ENCODE results near the gene PTPRJ. TPM values are rescaled to one million over a fixed set of nuclear protein-coding genes. Genes with fewer than 3 reads are reported as not detected.

Gene PTPRJ
- total and polyA plus RNA-seq, 3 donors from 2014 or later = 4.3 to 8.2 (median 6.6) TPM

GRCh38 chr11:48124880-48125279, 144.5 kb downstream of the PTPRJ start:
- Histone ChIP-seq H3K4me3 (no peak overlapping the region), H3K4me1 (no peaks in the 10 kb centered on the region), H3K27me3 (no peaks in the 10 kb centered on the region), H3K27ac (no peak overlapping the region), H3K36me3 (ENCODE audit: low read depth, missing control alignments) (no peaks in the 10 kb centered on the region), H3K9me3 (no peaks in the 10 kb centered on the region)
- TF ChIP-seq POLR2A (IDR thresholded peaks at IDR 0.05) = no peak
- TF ChIP-seq, protein P1, sequence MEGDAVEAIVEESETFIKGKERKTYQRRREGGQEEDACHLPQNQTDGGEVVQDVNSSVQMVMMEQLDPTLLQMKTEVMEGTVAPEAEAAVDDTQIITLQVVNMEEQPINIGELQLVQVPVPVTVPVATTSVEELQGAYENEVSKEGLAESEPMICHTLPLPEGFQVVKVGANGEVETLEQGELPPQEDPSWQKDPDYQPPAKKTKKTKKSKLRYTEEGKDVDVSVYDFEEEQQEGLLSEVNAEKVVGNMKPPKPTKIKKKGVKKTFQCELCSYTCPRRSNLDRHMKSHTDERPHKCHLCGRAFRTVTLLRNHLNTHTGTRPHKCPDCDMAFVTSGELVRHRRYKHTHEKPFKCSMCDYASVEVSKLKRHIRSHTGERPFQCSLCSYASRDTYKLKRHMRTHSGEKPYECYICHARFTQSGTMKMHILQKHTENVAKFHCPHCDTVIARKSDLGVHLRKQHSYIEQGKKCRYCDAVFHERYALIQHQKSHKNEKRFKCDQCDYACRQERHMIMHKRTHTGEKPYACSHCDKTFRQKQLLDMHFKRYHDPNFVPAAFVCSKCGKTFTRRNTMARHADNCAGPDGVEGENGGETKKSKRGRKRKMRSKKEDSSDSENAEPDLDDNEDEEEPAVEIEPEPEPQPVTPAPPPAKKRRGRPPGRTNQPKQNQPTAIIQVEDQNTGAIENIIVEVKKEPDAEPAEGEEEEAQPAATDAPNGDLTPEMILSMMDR (IDR thresholded peaks at IDR 0.05) = no peak
- WGBS, 2 donors = 92 to 95% methylated on average over 10 to 11 of the region's 11 CpGs
- intact Hi-C loops (cut with DNase I; ENCODE audit: low total_unique reads) = no loop called here
- no peak for DNase-seq

GRCh38 chr11:48125866-48126265, 145.5 kb downstream of the PTPRJ start:
- Histone ChIP-seq H3K4me1 (no peaks in the 10 kb centered on the region), H3K4me3 (no peak overlapping the region), H3K36me3 (ENCODE audit: low read depth, missing control alignments) (no peaks in the 10 kb centered on the region), H3K27me3 (no peaks in the 10 kb centered on the region), H3K27ac (no peak overlapping the region), H3K9me3 (no peaks in the 10 kb centered on the region)
- intact Hi-C loops (cut with DNase I; ENCODE audit: low total_unique reads) = no loop called here
- TF ChIP-seq, protein P1 (IDR thresholded peaks at IDR 0.05) = no peak
- TF ChIP-seq POLR2A (IDR thresholded peaks at IDR 0.05) = no peak
- DNase-seq = no peak
- WGBS, 2 donors = 92 to 94% methylated on average over 6 of the region's 6 CpGs

GRCh38 chr11:48127521-48128183, 147.3 kb downstream of the PTPRJ start:
- Histone ChIP-seq H3K27ac (no peak overlapping the region), H3K27me3 (no peaks in the 10 kb centered on the region)
- 91% methylated on average over 19 to 22 of the region's 22 CpGs for WGBS, 2 donors

GRCh38 chr11:48129697-48130395, 149.5 kb downstream of the PTPRJ start:
- 83 to 87% methylated on average over 3 to 6 of the region's 6 CpGs for WGBS, 2 donors
- no peak for TF ChIP-seq POLR2A (IDR thresholded peaks at IDR 0.05)
- TF ChIP-seq, protein P1 (IDR thresholded peaks at IDR 0.05) = no peak

More at GRCh38 chr11:48127521-48128183, 147.3 kb downstream of the PTPRJ start:
- Histone ChIP-seq H3K36me3 (ENCODE audit: low read depth, missing control alignments) (no peaks in the 10 kb centered on the region), H3K4me1 (no peaks in the 10 kb centered on the region), H3K4me3 (no peak overlapping the region), H3K9me3 (no peaks in the 10 kb centered on the region)
- intact Hi-C loops (cut with DNase I; ENCODE audit: low total_unique reads) = no loop called here
- no peak for DNase-seq
- TF ChIP-seq, protein P1 (IDR thresholded peaks at IDR 0.05) = no peak
- TF ChIP-seq POLR2A (IDR thresholded peaks at IDR 0.05) = no peak

More at GRCh38 chr11:48129697-48130395, 149.5 kb downstream of the PTPRJ start:
- no peak overlapping the region for H3K27ac ChIP-seq
- H3K36me3 ChIP-seq (ENCODE audit: low read depth, missing control alignments) = no peaks in the 10 kb centered on the region
- no peaks in the 10 kb centered on the region for H3K9me3 ChIP-seq
- no peaks in the 10 kb centered on the region for H3K27me3 ChIP-seq
- H3K4me1 ChIP-seq = no peaks in the 10 kb centered on the region
- intact Hi-C loops (cut with DNase I; ENCODE audit: low total_unique reads) = no loop called here
- no peak overlapping the region for H3K4me3 ChIP-seq
- DNase-seq = no peak
